ENCODE results near the gene B9D1.

B9D1 gene

GRCh38 chr17:19403021-19403420, 40.5 kb upstream of the B9D1 start:
- TF ChIP-seq CTCF (IDR thresholded peaks at IDR 0.05), result no peak

GRCh38 chr17:19402171-19402570, 39.6 kb upstream of the B9D1 start:
- intact Hi-C loops (cut with DNase I; ENCODE audit: low total_unique reads), result no loop called here
- DNase-seq, result no peak
- TF ChIP-seq CTCF (IDR thresholded peaks at IDR 0.05), result no peak
- Histone ChIP-seq H3K27ac (no peak overlapping the region), H3K4me3 (no peak overlapping the region), H3K4me1 (peaks cover 0 to 27% (median 19%) of the 10 kb centered on the region in 4 donors), H3K36me3 (no peaks in the 10 kb centered on the region), H3K27me3 (no peaks in the 10 kb centered on the region), H3K9me3 (no peaks in the 10 kb centered on the region)

More at GRCh38 chr17:19403021-19403420, 40.5 kb upstream of the B9D1 start:
- no peak for DNase-seq
- Histone ChIP-seq H3K27me3 (no peaks in the 10 kb centered on the region), H3K4me1 (peaks cover 0 to 18% (median 11%) of the 10 kb centered on the region in 4 donors), H3K36me3 (no peaks in the 10 kb centered on the region), H3K27ac (no peak overlapping the region), H3K4me3 (no peak overlapping the region), H3K9me3 (no peaks in the 10 kb centered on the region)
- intact Hi-C loops (cut with DNase I; ENCODE audit: low total_unique reads), result no loop called here

DNA sequence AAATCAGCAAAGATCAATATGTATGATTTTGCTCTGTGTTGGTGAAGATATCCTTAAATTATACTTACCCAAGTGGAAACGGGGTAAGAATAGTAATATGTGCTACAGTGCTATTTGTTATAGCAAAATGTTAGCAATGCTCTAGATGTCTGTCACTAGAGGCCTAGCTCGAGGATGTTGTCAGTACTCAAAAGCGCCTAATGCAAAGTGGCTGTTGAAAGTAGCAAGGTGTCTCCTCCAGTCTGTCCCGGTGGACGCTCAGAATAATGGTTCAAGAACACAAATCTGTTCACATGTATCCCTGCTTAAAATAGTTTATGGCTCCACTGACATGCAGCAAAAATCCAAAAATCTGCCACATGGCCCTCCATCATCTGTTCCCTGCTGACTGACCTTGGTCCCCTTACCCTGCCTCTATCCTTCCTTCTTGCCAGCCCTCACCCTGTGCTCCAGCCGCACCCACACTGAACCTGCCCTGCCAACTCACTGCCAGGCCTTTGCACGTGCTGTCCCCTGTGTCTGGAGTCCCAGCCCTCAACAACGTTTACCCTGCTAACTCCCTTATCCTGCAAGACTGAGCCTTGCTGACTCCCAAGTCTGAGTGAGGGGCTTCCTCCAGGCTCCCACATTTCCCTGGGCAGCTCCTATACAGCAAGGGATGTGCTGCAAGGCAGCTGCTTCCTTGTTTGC, 38.9 kb upstream of the B9D1 start:
- intact Hi-C loops (cut with DNase I; ENCODE audit: low total_unique reads), result no loop called here
- no peaks in the 10 kb centered on the region for H3K36me3 ChIP-seq
- H3K27ac ChIP-seq, result no peak overlapping the region
- no peak for TF ChIP-seq CTCF (IDR thresholded peaks at IDR 0.05)
- H3K4me3 ChIP-seq, result no peak overlapping the region
- peaks cover 0 to 27% (median 19%) of the 10 kb centered on the region in 4 donors for H3K4me1 ChIP-seq
- DNase-seq, result no peak
- H3K27me3 ChIP-seq, result no peaks in the 10 kb centered on the region
- H3K9me3 ChIP-seq, result no peaks in the 10 kb centered on the region

GRCh38 chr17:19399750-19400450, 37.4 kb upstream of the B9D1 start:
- H3K9me3 ChIP-seq, result no peaks in the 10 kb centered on the region
- no peak for DNase-seq
- H3K36me3 ChIP-seq, result no peaks in the 10 kb centered on the region
- intact Hi-C loops (cut with DNase I; ENCODE audit: low total_unique reads), result no loop called here
- H3K4me1 ChIP-seq, result peaks cover 0 to 27% (median 19%) of the 10 kb centered on the region in 4 donors
- no peaks in the 10 kb centered on the region for H3K27me3 ChIP-seq
- H3K27ac ChIP-seq, result peak overlapping the region; percentile 0 to 32
- no peak for TF ChIP-seq CTCF (IDR thresholded peaks at IDR 0.05)
- H3K4me3 ChIP-seq, result no peak overlapping the region

DNA sequence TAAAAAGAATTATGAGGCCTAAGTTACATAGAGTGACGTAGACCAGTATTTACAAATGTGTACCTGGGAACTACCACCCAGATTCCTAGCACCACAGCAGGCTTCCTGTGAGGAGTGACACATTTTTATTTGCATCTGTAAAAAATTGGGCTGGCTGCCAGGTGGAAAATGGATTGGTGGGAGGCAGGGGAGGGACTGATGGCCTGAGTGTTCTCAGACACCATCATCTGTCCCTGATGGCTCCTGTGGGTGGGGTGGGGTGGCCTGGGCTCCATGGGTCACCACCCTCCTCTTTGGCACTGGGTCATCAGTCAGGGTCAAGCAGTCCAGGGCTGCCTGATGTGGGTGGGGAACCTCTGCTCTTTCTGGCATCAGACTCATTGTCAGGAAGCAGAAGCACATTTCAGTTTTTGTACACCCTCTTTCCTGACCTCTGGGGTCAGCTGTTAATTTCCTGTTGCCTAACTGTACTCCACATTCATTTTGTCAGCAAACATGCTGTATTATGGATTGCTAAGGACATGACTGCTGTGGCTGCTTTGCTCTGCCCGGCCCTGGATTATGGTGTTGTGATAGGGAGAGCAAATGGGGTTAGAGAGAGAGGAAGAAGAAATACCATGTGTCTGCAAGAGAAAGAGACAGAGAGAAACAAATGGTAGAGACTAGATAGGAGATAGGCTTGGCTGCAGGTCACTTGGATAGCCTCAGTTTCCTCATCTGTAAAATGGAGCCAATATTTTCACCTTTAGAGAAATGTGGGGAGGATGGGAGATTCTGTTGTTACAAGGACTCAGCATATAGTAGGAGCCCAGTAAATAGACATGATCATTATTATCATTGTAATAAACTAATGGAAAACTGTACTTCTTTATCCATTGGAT, 36.0 kb upstream of the B9D1 start:
- Histone ChIP-seq H3K27ac (peak overlapping the region; percentile 75 to 76), H3K4me1 (peaks cover 0 to 27% (median 19%) of the 10 kb centered on the region in 4 donors), H3K4me3 (no peak overlapping the region), H3K36me3 (no peaks in the 10 kb centered on the region), H3K9me3 (no peaks in the 10 kb centered on the region), H3K27me3 (no peaks in the 10 kb centered on the region)
- intact Hi-C loops (cut with DNase I; ENCODE audit: low total_unique reads), result no loop called here
- TF ChIP-seq CTCF (IDR thresholded peaks at IDR 0.05), result no peak
- DNase-seq, result peak; percentile 77 to 79

All from tibial artery (tissue), 4 donors.